GM18519 (cell line): ENCODE data around the gene HCFC1.

ENCODE experiments used
- ATAC-seq: cut with Tn5 transposase; IDR thresholded peaks from one replicate; pipeline ENCODE4 v1.9.1; 2021; ENCODE audit warnings: mild to moderate bottlenecking, moderate library complexity; ENCODE audit not compliant: unreplicated experiment, low FRiP score

The HCFC1 gene

GRCh38 chrX:153926858-153927671 is 44.6 kb downstream of the HCFC1 start:
- no peak for ATAC-seq

GRCh38 chrX:153926552-153926857 is 45.1 kb downstream of the HCFC1 start:
- ATAC-seq, result no peak

- ATAC-seq, result no peak
Measured at GRCh38 chrX:153925739-153926551, 45.7 kb downstream of the HCFC1 start, which contains the start of gene ARHGAP4. TSS of gene ARHGAP4 (minus strand) at chrX:153926264. CDS start at chrX:153926202, 62 bp downstream.

GRCh38 chrX:153925387-153925738 is 46.3 kb downstream of the HCFC1 start:
- ATAC-seq, result no peak

- ATAC-seq, result no peak
Measured at GRCh38 chrX:153924149-153924861, 47.3 kb downstream of the HCFC1 start.

- no peak for ATAC-seq
Measured at GRCh38 chrX:153922932-153923857, 48.4 kb downstream of the HCFC1 start.

GRCh38 chrX:153921511-153922446 is 49.8 kb downstream of the HCFC1 start:
- ATAC-seq, result no peak

- ATAC-seq, result no peak
Measured at GRCh38 chrX:153921070-153921469, 50.5 kb downstream of the HCFC1 start.

- ATAC-seq, result no peak
Measured at GRCh38 chrX:153920546-153920945, 51.1 kb downstream of the HCFC1 start.

- ATAC-seq, result no peak
Measured at GRCh38 chrX:153919281-153919680, 52.3 kb downstream of the HCFC1 start.

GRCh38 chrX:153917869-153918268 is 53.7 kb downstream of the HCFC1 start:
- ATAC-seq, result no peak

GRCh38 chrX:153913701-153914100 is 57.9 kb downstream of the HCFC1 start:
- ATAC-seq, result no peak

GRCh38 chrX:153913211-153913610 is 58.4 kb downstream of the HCFC1 start:
- no peak for ATAC-seq

GRCh38 chrX:153911798-153912197 is 59.8 kb downstream of the HCFC1 start:
- no peak for ATAC-seq

- no peak for ATAC-seq
Measured at GRCh38 chrX:153910446-153910845, 61.2 kb downstream of the HCFC1 start.

GRCh38 chrX:153909980-153910360 is 61.6 kb downstream of the HCFC1 start:
- no peak for ATAC-seq

- no peak for ATAC-seq
Measured at GRCh38 chrX:153909024-153909979, 62.3 kb downstream of the HCFC1 start.
